Measurements from ENCODE around the gene NCOA7. TPM values are rescaled to one million over a fixed set of nuclear protein-coding genes. Genes with fewer than 3 reads are reported as not detected.
A peak's percentile ranks its signal among the peaks of the same experiment; 100 is the strongest.
"Not testable (repeated sequence)": the region's sequence is repeated elsewhere in the genome, so short reads cannot be mapped to it uniquely, and the experiment has no call there.

NCOA7 gene
- total RNA-seq, 2 donors from 2014 or later: 25.6 to 39.2 TPM

GRCh38 chr6:125970760-125971159 is 180.0 kb downstream of the NCOA7 start:
- DNase-seq: no peak
- ATAC-seq: no peak
- intact Hi-C loops (cut with DNase I, micrococcal nuclease): loop anchor here in 1 of 2 donors (10.0 kb wide), 1 partner anchor 666 kb away; the partner anchor contains the start of gene HDDC2

DNA sequence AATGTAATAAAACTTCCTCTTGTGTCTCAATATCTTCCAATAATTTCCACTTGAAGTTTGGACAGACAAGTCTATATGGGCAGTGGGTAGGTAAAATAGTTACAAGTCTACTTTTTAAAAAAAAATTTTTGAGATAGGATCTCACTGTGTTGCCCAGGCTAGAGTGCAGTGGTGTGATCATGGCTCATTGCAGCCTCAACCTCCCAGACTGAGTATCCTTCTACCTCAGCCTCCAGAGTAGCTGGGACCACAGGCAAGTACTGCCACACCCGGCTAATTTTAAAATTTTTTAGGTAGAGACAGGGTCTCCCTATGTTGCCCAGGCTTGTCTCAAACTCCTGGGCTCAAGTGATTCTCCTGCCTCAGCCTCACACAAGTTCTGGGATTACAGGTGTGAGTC is 181.7 kb downstream of the NCOA7 start:
- ATAC-seq, DNase-seq: not testable (repeated sequence)
- intact Hi-C loops (cut with DNase I, micrococcal nuclease): loop anchor here in 1 of 2 donors (10.0 kb wide), 1 partner anchor 668 kb away; the partner anchor contains the start of gene HDDC2

DNA sequence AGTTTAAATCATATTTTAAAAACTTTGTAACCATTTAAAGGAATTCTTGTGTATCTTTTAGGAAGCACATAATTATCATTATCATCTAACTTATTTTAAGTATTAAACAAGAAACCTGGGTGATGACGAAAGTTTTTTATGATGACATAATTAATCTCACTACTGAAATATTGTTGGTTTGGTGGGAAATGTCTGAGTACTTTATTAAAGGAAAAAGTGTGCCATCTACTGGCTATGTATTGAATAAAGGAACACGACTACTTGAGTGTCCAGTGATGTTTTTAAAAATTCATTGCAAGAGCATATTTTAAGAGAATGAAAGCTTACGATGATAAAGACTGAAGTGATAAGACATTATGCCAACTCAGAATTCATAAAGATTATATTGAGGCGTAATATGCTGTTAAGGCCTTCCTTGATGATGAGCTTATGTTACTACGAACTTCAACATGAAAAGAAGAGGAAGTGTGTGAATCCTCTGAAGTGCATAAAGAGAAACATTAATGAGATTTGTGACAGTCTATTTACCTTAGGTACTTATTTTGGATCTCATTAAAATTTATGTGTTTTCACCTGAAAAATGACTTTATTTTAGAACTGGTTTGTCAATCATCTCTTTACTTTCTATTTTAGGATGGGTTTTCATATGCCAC is 183.6 kb downstream of the NCOA7 start:
- intact Hi-C loops (cut with DNase I, micrococcal nuclease): loop anchor here in 1 of 2 donors (10.0 kb wide), 1 partner anchor 670 kb away; the partner anchor contains the start of gene HDDC2
- DNase-seq (no peak), ATAC-seq (peak; percentile 50)

DNA sequence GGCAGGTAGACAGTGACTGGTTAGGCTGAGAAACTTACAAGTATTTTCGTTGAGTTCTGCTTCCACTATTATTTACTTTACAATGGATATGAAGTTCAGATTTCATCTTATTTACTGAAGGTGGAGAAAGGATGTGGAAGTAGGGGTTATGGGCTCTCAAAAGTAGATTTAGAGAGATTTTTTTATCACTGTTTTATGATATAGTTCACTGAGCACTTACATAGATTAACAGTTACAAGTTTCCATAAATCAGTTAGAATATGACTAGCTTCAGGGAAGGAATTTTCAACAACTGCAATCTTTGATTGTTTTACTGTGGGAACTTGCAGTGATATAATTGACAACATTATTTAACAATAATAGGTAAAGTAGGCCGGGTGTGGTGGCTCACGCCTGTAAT is 188.3 kb downstream of the NCOA7 start:
- ATAC-seq (peak; percentile 87), DNase-seq (no peak)
- intact Hi-C loops (cut with DNase I, micrococcal nuclease): loop anchor here in 1 of 2 donors (10.0 kb wide), 1 partner anchor 674 kb away; the partner anchor contains the start of gene HDDC2

Other genes starting within 250 kb of the NCOA7 start
- 1 to 10 TPM in 1 of 2 donors, under 1 TPM in 1; 0.76 to 1.3 TPM for gene HEY2, start 41.3 kb upstream of the NCOA7 start, total RNA-seq
- gene HINT3, start 165.8 kb downstream of the NCOA7 start, total RNA-seq: 10 to 100 TPM; 24.7 to 25.7 TPM
- 10 to 100 TPM; 15.9 to 17.2 TPM for gene TRMT11, start 195.6 kb downstream of the NCOA7 start, total RNA-seq

Measured in left colon (tissue), 2 donors.